Kidney epithelial cell (primary cell): ENCODE results near the gene SORCS2. TPM values are rescaled to one million over a fixed set of nuclear protein-coding genes. Genes with fewer than 3 reads are reported as not detected.

ENCODE experiments used
- DNase-seq: peaks from one replicate; pipeline ENCODE4 v3.0.0-alpha.2; 2010; ENCODE audit warnings: low read depth
- H3K27me3 ChIP-seq: 2 replicates; pipeline ENCODE4 v1.6.0; 2011; ENCODE audit warnings: low read length; ENCODE audit not compliant: control insufficient read depth, insufficient read depth
- H3K36me3 ChIP-seq: 2 replicates; pipeline ENCODE4 v1.5.1; 2011; ENCODE audit warnings: low read length; ENCODE audit not compliant: control insufficient read depth, insufficient read depth
- H3K4me3 ChIP-seq: 2 replicates; pipeline ENCODE4 v1.5.1; 2011; ENCODE audit warnings: low read depth, mild to moderate bottlenecking, control low read depth, low read length
- total RNA-seq: library from RNA; depleted of rRNA; stranded (reverse); fragments of >200 nt; gene quantifications from 2 replicates; pipeline ENCODE4 v1.2.3, GENCODE V29; 2015
- TF ChIP-seq, protein P1 (sequence below): IDR thresholded peaks from 2 replicates; pipeline ENCODE4 v1.5.1; 2011; ENCODE audit warnings: mild to moderate bottlenecking, moderate library complexity, low read length, control low read depth, inconsistent platforms; ENCODE audit not compliant: insufficient read depth, poor library complexity, severe bottlenecking

SORCS2 gene
- total RNA-seq, 1 donor from 2014 or later = 1.4 TPM

DNA sequence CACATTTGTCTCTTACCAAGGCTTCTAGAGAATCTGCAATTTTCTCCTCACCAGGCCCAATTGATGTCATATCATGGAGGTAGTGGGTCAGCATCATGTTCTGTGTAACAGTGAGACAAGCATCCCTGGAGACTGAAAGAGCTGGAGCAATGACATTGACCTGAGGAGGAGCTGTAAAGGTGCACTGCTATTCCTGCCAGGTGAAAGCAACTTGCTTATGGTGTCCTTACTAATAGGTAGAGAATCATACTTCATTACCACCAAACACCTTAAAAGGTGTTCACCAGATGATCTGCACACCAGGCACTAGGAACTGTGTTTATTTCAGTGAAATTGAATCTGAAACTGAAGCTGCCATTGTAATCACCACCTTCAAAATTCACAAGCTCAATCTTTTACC lies 558.6 kb downstream of the SORCS2 start:
- DNase-seq = no peak
- Histone ChIP-seq H3K4me3 (no peak overlapping the region), H3K36me3 (no peaks in the 10 kb centered on the region), H3K27me3 (no peaks in the 10 kb centered on the region)
- TF ChIP-seq, protein P1, sequence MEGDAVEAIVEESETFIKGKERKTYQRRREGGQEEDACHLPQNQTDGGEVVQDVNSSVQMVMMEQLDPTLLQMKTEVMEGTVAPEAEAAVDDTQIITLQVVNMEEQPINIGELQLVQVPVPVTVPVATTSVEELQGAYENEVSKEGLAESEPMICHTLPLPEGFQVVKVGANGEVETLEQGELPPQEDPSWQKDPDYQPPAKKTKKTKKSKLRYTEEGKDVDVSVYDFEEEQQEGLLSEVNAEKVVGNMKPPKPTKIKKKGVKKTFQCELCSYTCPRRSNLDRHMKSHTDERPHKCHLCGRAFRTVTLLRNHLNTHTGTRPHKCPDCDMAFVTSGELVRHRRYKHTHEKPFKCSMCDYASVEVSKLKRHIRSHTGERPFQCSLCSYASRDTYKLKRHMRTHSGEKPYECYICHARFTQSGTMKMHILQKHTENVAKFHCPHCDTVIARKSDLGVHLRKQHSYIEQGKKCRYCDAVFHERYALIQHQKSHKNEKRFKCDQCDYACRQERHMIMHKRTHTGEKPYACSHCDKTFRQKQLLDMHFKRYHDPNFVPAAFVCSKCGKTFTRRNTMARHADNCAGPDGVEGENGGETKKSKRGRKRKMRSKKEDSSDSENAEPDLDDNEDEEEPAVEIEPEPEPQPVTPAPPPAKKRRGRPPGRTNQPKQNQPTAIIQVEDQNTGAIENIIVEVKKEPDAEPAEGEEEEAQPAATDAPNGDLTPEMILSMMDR = no peak

DNA sequence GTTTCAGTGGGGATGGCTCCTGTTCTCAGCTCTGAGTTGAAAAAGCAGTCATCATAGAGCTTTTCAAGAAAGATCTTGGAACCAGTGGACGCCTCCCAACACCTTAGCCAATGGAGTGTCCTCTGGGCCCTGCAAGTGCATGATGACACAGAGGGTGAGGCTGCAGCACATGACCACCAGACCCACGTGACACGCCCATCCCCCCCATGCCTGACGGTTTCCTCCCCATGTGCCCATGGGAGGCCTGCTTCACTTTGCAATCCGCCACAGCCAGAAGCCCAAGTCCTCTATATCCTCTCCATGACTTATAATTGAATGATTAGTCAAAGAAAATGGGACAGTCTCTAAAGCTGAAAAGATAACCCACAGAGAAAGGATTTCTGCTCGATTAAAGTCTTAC lies 560.3 kb downstream of the SORCS2 start:
- Histone ChIP-seq H3K27me3 (no peaks in the 10 kb centered on the region), H3K4me3 (no peak overlapping the region), H3K36me3 (no peaks in the 10 kb centered on the region)
- DNase-seq = no peak
- TF ChIP-seq, protein P1 = no peak

DNA sequence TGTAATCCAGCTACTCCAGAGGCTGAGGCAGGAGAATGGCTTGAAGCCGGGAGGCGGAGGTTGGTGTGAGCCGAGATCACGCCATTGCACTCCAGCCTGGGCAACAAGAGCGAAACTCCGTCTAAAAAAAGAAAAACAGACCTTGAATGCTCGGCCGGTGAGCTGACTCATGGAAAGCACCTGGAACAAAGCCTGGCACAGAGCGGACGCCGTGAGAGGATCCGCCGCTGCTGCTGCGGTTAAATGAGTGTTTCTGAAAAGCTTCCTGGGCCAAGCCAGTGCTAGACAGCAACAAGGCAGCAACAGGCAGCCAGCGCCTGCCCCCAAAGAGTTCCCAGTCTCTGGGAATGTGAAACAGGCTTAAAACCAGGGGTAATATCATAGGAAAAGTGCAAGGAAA lies 560.9 kb downstream of the SORCS2 start:
- no peaks in the 10 kb centered on the region for H3K27me3 ChIP-seq
- no peak for DNase-seq
- H3K36me3 ChIP-seq = no peaks in the 10 kb centered on the region
- no peak overlapping the region for H3K4me3 ChIP-seq
- TF ChIP-seq, protein P1 = no peak

DNA sequence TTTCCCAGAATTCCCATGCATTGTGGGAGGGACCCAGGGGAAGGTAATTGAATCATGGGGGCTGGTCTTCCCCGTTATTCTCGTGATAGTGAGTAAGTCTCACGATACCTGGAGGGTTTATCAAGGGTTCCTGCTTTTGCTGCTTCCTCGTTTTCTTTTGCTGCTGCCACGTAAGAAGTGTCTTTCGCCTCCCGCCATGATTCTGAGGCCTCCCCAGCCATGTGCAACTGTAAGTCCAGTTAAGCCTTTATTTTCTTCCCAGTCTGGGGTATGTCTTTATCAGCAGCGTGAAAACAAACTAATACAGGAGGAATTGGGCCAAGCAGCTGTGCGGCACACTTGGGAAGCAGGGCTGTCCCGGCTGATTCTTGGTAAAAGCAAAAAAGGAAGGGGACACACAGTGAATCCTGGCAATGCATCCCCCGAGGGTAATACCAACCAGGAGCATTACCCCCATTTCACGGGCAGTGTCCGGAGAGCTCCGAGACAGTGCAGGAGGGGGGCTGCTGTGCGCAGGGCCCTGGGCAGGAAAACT lies 561.7 kb downstream of the SORCS2 start:
- TF ChIP-seq, protein P1 = no peak
- no peak for DNase-seq
- no peaks in the 10 kb centered on the region for H3K27me3 ChIP-seq
- no peaks in the 10 kb centered on the region for H3K36me3 ChIP-seq
- H3K4me3 ChIP-seq = no peak overlapping the region

DNA sequence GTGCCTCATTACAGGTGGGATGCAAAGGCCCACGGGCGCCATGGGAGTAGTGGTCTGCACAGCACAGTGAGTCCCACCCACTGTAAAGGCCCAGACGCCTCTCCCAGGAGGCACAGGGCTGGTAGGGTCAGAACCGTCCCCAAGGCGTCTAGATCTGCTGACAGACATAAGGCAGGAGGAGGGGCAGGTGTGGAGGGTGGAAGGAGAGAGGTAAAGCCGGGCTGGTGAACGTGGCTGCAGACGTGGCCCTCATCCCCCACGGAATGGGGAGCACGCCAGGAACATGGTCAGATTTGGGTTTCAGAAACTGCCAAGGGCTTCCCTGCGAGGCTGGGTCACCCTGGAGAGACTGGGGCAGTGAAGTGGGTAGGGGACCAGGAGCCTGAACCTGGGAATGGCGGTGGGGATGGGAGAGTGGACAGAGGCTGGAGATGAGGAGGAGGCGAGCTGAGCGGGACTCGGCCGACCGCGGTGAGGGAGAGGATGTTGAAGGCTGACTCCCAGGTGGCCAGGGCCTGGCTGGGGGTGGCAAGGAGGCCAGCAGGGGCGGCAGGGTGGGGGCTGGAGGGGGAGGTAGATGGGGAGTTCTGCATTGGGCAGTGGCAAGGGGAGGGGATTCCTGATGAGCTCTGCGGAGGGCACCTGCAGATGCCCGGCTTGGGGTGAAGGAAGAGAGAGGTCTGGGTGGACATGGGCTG lies 562.4 kb downstream of the SORCS2 start:
- DNase-seq = no peak
- no peak overlapping the region for H3K4me3 ChIP-seq
- TF ChIP-seq, protein P1 = no peak
- H3K36me3 ChIP-seq = no peaks in the 10 kb centered on the region
- no peaks in the 10 kb centered on the region for H3K27me3 ChIP-seq

DNA sequence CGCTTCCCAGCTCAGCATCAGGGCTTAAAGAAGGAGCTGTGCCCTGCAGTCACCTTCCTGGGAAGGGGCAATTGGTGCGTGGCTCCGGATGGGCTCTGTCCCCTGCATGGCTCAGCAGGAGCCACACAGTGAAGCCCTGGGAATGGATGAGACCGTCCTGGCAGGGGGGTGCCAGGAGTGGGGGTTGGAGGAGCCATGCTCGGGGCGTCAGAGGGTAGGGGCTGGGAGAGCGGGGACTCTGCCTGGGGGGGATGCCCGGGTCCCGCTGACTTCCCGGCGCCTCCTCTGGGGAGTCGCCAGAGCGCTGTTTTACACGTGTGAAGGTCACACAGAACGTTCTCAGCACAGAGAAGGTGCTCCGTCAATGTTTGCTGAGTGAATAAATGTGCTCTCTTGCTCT lies 563.2 kb downstream of the SORCS2 start:
- Histone ChIP-seq H3K27me3 (no peaks in the 10 kb centered on the region), H3K36me3 (no peaks in the 10 kb centered on the region), H3K4me3 (no peak overlapping the region)
- TF ChIP-seq, protein P1 = no peak
- DNase-seq = no peak
